H1 (cell line): ENCODE data around the gene TRO. TPM values are rescaled to one million over a fixed set of nuclear protein-coding genes. Genes with fewer than 3 reads are reported as not detected.

Experiments
- polyA plus RNA-seq, 7 experiments: library from polyadenylated mRNA; depleted of rRNA in 3 of 7; stranded (reverse) in 5 of 7; unstranded in 2 of 7; fragments of >200 nt in 5 of 7; fragments of 200-250 nt in 2 of 7; gene quantifications; 1 replicate in 5 of 7; 2 replicates in 1 of 7; 4 replicates in 1 of 7; pipeline versions ENCODE4 v1.2.1 to v1.2.3, GENCODE V29; 2011 to 2013; ENCODE audit warnings: missing spikeins in 2 of 7, mixed read lengths in 2 of 7
- total RNA-seq: library from RNA; stranded (reverse); fragmentation: NEBNext Ultra II Directional; extraction: Animal tissue kit (Norgen Biotek cat#: 25700); gene quantifications from 2 replicates; pipeline ENCODE4 v1.2.1, GENCODE V29; 2021
- TF ChIP-seq, protein P1 (sequence below): fragments of 300-600 bp; sonication (generic); IDR thresholded peaks from 2 replicates; pipeline ENCODE4 v1.7.1; 2012; ENCODE audit warnings: low read length, moderate library complexity, mild to moderate bottlenecking, inconsistent platforms; ENCODE audit not compliant: insufficient replicate concordance

Gene TRO
- total and polyA plus RNA-seq, 2 of the 8 experiments (the other 6 are each of a cell fraction or from before 2014, with no cell fraction given) = 49.5 to 57.6 TPM

DNA sequence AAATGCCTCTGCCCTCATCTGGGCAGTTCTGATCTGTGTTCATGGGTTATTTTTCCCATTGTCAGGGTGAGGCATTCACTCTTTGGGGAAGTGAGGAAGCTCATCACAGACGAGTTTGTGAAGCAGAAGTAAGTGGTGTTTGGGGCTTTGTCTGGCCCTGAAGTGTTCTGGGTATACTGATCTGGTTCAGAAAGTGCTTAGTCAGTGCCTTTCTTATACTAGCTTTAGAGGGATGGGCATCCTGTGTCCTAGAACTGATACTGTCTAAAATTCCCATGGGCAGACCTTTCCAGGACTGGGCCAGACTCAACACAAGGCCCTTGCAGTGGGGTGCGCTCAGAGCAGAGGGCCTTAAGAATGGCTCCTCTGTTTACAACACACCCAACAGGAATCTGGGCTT lies 6.4 kb downstream of the TRO start (continued):
- TF ChIP-seq, protein P1, sequence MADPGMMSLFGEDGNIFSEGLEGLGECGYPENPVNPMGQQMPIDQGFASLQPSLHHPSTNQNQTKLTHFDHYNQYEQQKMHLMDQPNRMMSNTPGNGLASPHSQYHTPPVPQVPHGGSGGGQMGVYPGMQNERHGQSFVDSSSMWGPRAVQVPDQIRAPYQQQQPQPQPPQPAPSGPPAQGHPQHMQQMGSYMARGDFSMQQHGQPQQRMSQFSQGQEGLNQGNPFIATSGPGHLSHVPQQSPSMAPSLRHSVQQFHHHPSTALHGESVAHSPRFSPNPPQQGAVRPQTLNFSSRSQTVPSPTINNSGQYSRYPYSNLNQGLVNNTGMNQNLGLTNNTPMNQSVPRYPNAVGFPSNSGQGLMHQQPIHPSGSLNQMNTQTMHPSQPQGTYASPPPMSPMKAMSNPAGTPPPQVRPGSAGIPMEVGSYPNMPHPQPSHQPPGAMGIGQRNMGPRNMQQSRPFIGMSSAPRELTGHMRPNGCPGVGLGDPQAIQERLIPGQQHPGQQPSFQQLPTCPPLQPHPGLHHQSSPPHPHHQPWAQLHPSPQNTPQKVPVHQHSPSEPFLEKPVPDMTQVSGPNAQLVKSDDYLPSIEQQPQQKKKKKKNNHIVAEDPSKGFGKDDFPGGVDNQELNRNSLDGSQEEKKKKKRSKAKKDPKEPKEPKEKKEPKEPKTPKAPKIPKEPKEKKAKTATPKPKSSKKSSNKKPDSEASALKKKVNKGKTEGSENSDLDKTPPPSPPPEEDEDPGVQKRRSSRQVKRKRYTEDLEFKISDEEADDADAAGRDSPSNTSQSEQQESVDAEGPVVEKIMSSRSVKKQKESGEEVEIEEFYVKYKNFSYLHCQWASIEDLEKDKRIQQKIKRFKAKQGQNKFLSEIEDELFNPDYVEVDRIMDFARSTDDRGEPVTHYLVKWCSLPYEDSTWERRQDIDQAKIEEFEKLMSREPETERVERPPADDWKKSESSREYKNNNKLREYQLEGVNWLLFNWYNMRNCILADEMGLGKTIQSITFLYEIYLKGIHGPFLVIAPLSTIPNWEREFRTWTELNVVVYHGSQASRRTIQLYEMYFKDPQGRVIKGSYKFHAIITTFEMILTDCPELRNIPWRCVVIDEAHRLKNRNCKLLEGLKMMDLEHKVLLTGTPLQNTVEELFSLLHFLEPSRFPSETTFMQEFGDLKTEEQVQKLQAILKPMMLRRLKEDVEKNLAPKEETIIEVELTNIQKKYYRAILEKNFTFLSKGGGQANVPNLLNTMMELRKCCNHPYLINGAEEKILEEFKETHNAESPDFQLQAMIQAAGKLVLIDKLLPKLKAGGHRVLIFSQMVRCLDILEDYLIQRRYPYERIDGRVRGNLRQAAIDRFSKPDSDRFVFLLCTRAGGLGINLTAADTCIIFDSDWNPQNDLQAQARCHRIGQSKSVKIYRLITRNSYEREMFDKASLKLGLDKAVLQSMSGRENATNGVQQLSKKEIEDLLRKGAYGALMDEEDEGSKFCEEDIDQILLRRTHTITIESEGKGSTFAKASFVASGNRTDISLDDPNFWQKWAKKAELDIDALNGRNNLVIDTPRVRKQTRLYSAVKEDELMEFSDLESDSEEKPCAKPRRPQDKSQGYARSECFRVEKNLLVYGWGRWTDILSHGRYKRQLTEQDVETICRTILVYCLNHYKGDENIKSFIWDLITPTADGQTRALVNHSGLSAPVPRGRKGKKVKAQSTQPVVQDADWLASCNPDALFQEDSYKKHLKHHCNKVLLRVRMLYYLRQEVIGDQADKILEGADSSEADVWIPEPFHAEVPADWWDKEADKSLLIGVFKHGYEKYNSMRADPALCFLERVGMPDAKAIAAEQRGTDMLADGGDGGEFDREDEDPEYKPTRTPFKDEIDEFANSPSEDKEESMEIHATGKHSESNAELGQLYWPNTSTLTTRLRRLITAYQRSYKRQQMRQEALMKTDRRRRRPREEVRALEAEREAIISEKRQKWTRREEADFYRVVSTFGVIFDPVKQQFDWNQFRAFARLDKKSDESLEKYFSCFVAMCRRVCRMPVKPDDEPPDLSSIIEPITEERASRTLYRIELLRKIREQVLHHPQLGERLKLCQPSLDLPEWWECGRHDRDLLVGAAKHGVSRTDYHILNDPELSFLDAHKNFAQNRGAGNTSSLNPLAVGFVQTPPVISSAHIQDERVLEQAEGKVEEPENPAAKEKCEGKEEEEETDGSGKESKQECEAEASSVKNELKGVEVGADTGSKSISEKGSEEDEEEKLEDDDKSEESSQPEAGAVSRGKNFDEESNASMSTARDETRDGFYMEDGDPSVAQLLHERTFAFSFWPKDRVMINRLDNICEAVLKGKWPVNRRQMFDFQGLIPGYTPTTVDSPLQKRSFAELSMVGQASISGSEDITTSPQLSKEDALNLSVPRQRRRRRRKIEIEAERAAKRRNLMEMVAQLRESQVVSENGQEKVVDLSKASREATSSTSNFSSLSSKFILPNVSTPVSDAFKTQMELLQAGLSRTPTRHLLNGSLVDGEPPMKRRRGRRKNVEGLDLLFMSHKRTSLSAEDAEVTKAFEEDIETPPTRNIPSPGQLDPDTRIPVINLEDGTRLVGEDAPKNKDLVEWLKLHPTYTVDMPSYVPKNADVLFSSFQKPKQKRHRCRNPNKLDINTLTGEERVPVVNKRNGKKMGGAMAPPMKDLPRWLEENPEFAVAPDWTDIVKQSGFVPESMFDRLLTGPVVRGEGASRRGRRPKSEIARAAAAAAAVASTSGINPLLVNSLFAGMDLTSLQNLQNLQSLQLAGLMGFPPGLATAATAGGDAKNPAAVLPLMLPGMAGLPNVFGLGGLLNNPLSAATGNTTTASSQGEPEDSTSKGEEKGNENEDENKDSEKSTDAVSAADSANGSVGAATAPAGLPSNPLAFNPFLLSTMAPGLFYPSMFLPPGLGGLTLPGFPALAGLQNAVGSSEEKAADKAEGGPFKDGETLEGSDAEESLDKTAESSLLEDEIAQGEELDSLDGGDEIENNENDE = no peak
